DMS153 (cell line): ENCODE data around the gene ATXN8OS.
"Not testable (repeated sequence)": the region's sequence is repeated elsewhere in the genome, so short reads cannot be mapped to it uniquely, and the experiment has no call there.

Experiments used
- DNase-seq: peaks from one replicate; lab custom pipeline; 2025; lab: John Stamatoyannopoulos, UW

The ATXN8OS gene

GRCh38 chr13:70107498-70108281 is at the start of gene ATXN8OS:
TSS of gene ATXN8OS (plus strand) at chr13:70107826.
- no peak for DNase-seq

- no peak for DNase-seq
These were observed 27.6 kb upstream of the ATXN8OS start for GRCh38 chr13:70080012-70080411.

- no peak for DNase-seq
These were observed 20.4 kb upstream of the ATXN8OS start for GRCh38 chr13:70087247-70087646.

GRCh38 chr13:70088926-70089325 is 18.7 kb upstream of the ATXN8OS start:
- DNase-seq = no peak

GRCh38 chr13:70090036-70090723 is 17.4 kb upstream of the ATXN8OS start:
- DNase-seq = no peak

GRCh38 chr13:70098669-70099068 is 9.0 kb upstream of the ATXN8OS start:
- no peak for DNase-seq

- no peak for DNase-seq
These were observed 3.1 kb upstream of the ATXN8OS start for GRCh38 chr13:70104481-70104880.

GRCh38 chr13:70107125-70107497 is 515 bp upstream of the ATXN8OS start:
- DNase-seq = no peak

GRCh38 chr13:70108356-70109105 is 905 bp downstream of the ATXN8OS start, which contains the start of gene KLHL1:
TSS of gene KLHL1 (minus strand) at chr13:70108452. CDS start at chr13:70107699, 753 bp downstream.
- no peak for DNase-seq

GRCh38 chr13:70117338-70117905 is 9.8 kb downstream of the ATXN8OS start:
- no peak for DNase-seq

GRCh38 chr13:70125693-70126092 is 18.1 kb downstream of the ATXN8OS start:
- no peak for DNase-seq

- no peak for DNase-seq
These were observed 20.5 kb downstream of the ATXN8OS start for GRCh38 chr13:70128098-70128497.

GRCh38 chr13:70142658-70143057 is 35.0 kb downstream of the ATXN8OS start:
- not testable (repeated sequence) for DNase-seq

- no peak for DNase-seq
These were observed 54.5 kb downstream of the ATXN8OS start for GRCh38 chr13:70162141-70162540.

- peak; percentile 47 for DNase-seq
These were observed 63.1 kb downstream of the ATXN8OS start for GRCh38 chr13:70170689-70171088.

- peak; percentile 42 for DNase-seq
These were observed 63.5 kb downstream of the ATXN8OS start for GRCh38 chr13:70171151-70171550.

- no peak for DNase-seq
These were observed 65.4 kb downstream of the ATXN8OS start for GRCh38 chr13:70172946-70173597.

GRCh38 chr13:70173598-70173959 is 66.0 kb downstream of the ATXN8OS start:
- no peak for DNase-seq

- DNase-seq = no peak
These were observed 70.7 kb downstream of the ATXN8OS start for GRCh38 chr13:70178346-70178745.
